Skeletal muscle tissue (tissue), 4 donors: ENCODE data around the gene HAUS3. TPM values are rescaled to one million over a fixed set of nuclear protein-coding genes. Genes with fewer than 3 reads are reported as not detected.

Experiments used
- H3K27ac ChIP-seq: one replicate; pipeline ENCODE4 v1.7.0; 2013; ENCODE audit warnings: mild to moderate bottlenecking, low read depth, low read length, inconsistent platforms
- H3K27me3 ChIP-seq, 3 donors: one replicate each; pipeline ENCODE4 v1.7.0; 2013; ENCODE audit warnings: low read length in 3 of 3; ENCODE audit not compliant: control insufficient read depth in 3 of 3, insufficient read depth in 3 of 3
- H3K36me3 ChIP-seq, 3 donors: one replicate each; pipeline ENCODE4 v1.7.0; 2013; ENCODE audit warnings: low read length in 3 of 3; ENCODE audit not compliant: control insufficient read depth in 3 of 3, insufficient read depth in 3 of 3
- H3K4me1 ChIP-seq, 3 donors: one replicate each; pipeline ENCODE4 v1.7.0; 2013; ENCODE audit warnings: low read length in 3 of 3, mild to moderate bottlenecking in 3 of 3; ENCODE audit not compliant: control insufficient read depth in 3 of 3, insufficient read depth in 3 of 3
- H3K4me3 ChIP-seq, 3 donors: one replicate each; pipeline ENCODE4 v1.7.0; 2013; ENCODE audit warnings: low read length in 3 of 3
- H3K9ac ChIP-seq, 3 donors: one replicate each; pipeline ENCODE4 v1.7.0; 2013; ENCODE audit warnings: low read length in 3 of 3, mild to moderate bottlenecking in 3 of 3, moderate library complexity in 2 of 3, low read depth in 1 of 3
- H3K9me3 ChIP-seq, 3 donors: one replicate each; pipeline ENCODE4 v1.7.0; 2013; ENCODE audit warnings: low read length in 3 of 3; ENCODE audit not compliant: control insufficient read depth in 3 of 3
- total RNA-seq: library from RNA; depleted of rRNA; stranded (reverse); fragments of >200 nt; gene quantifications from one replicate; pipeline ENCODE4 v1.2.3, GENCODE V29; 2014
- donor health status: Osteomylitis.

The HAUS3 gene
- total RNA-seq, 1 donor from 2014 or later, result 6.8 TPM

GRCh38 chr4:2269618-2270163 is 27.8 kb upstream of the HAUS3 start:
- peak overlapping the region in 2 of 3 donors; percentile 57 to 81 for H3K9ac ChIP-seq
- no peaks in the 10 kb centered on the region for H3K36me3 ChIP-seq
- H3K27me3 ChIP-seq, result no peaks in the 10 kb centered on the region
- H3K4me3 ChIP-seq, result peak overlapping the region; percentile 9 to 58 (median 55)
- peaks cover 44 to 74% (median 66%) of the 10 kb centered on the region in 3 donors for H3K4me1 ChIP-seq
- H3K9me3 ChIP-seq, result no peaks in the 10 kb centered on the region
- peak overlapping the region; percentile 82 for H3K27ac ChIP-seq

- H3K9me3 ChIP-seq, result no peaks in the 10 kb centered on the region
- H3K36me3 ChIP-seq, result no peaks in the 10 kb centered on the region
- no peaks in the 10 kb centered on the region for H3K27me3 ChIP-seq
- H3K27ac ChIP-seq, result peak overlapping the region; percentile 82
- H3K4me3 ChIP-seq, result peak overlapping the region in 2 of 3 donors; percentile 40 to 54
- H3K9ac ChIP-seq, result peak overlapping the region; percentile 57 to 81 (median 68)
- peaks cover 49 to 79% (median 71%) of the 10 kb centered on the region in 3 donors for H3K4me1 ChIP-seq
These were observed 27.2 kb upstream of the HAUS3 start for GRCh38 chr4:2269206-2269531.

- H3K4me3 ChIP-seq, result peak overlapping the region in 2 of 3 donors; percentile 40 to 54
- no peaks in the 10 kb centered on the region for H3K27me3 ChIP-seq
- peak overlapping the region; percentile 57 to 81 (median 68) for H3K9ac ChIP-seq
- no peaks in the 10 kb centered on the region for H3K9me3 ChIP-seq
- H3K27ac ChIP-seq, result peak overlapping the region; percentile 82
- H3K36me3 ChIP-seq, result no peaks in the 10 kb centered on the region
- H3K4me1 ChIP-seq, result peaks cover 55 to 85% (median 77%) of the 10 kb centered on the region in 3 donors
These were observed 26.7 kb upstream of the HAUS3 start for GRCh38 chr4:2268357-2269205.

GRCh38 chr4:2267841-2268240 is 25.9 kb upstream of the HAUS3 start:
- Histone ChIP-seq H3K9ac (peak overlapping the region in 1 of 3 donors; percentile 81), H3K27me3 (no peaks in the 10 kb centered on the region), H3K27ac (peak overlapping the region; percentile 82), H3K4me1 (peaks cover 62 to 93% (median 82%) of the 10 kb centered on the region in 3 donors), H3K36me3 (no peaks in the 10 kb centered on the region), H3K9me3 (no peaks in the 10 kb centered on the region), H3K4me3 (no peak overlapping the region)

GRCh38 chr4:2267320-2267811 is 25.4 kb upstream of the HAUS3 start:
- Histone ChIP-seq H3K36me3 (no peaks in the 10 kb centered on the region), H3K27ac (peak overlapping the region; percentile 25), H3K27me3 (no peaks in the 10 kb centered on the region), H3K4me3 (no peak overlapping the region), H3K9me3 (no peaks in the 10 kb centered on the region), H3K9ac (peak overlapping the region in 2 of 3 donors; percentile 33 to 81), H3K4me1 (peaks cover 63 to 95% (median 84%) of the 10 kb centered on the region in 3 donors)

GRCh38 chr4:2266821-2267220 is 24.9 kb upstream of the HAUS3 start:
- Histone ChIP-seq H3K27ac (peak overlapping the region; percentile 44), H3K4me1 (peaks cover 58 to 89% (median 79%) of the 10 kb centered on the region in 3 donors), H3K36me3 (no peaks in the 10 kb centered on the region), H3K9ac (peak overlapping the region; percentile 33 to 50 (median 38)), H3K4me3 (no peak overlapping the region), H3K27me3 (no peaks in the 10 kb centered on the region), H3K9me3 (no peaks in the 10 kb centered on the region)

GRCh38 chr4:2266181-2266580 is 24.3 kb upstream of the HAUS3 start:
- Histone ChIP-seq H3K27me3 (no peaks in the 10 kb centered on the region), H3K9ac (peak overlapping the region; percentile 70 to 86 (median 80)), H3K4me1 (peaks cover 56 to 83% (median 73%) of the 10 kb centered on the region in 3 donors), H3K9me3 (no peaks in the 10 kb centered on the region), H3K36me3 (no peaks in the 10 kb centered on the region), H3K4me3 (peak overlapping the region; percentile 56 to 67 (median 61)), H3K27ac (peak overlapping the region; percentile 72)

- H3K4me3 ChIP-seq, result peak overlapping the region; percentile 56 to 67 (median 61)
- peak overlapping the region; percentile 72 for H3K27ac ChIP-seq
- peak overlapping the region; percentile 70 to 86 (median 80) for H3K9ac ChIP-seq
- H3K27me3 ChIP-seq, result no peaks in the 10 kb centered on the region
- no peaks in the 10 kb centered on the region for H3K9me3 ChIP-seq
- peaks cover 60 to 80% (median 76%) of the 10 kb centered on the region in 3 donors for H3K4me1 ChIP-seq
- H3K36me3 ChIP-seq, result no peaks in the 10 kb centered on the region
These were observed 23.5 kb upstream of the HAUS3 start for GRCh38 chr4:2265113-2266110.

- Histone ChIP-seq H3K9me3 (no peaks in the 10 kb centered on the region), H3K27ac (peak overlapping the region; percentile 12), H3K36me3 (peaks cover 0 to 7% (median 2%) of the 10 kb centered on the region in 3 donors), H3K4me1 (peaks cover 64 to 80% (median 78%) of the 10 kb centered on the region in 3 donors), H3K4me3 (no peak overlapping the region), H3K27me3 (no peaks in the 10 kb centered on the region), H3K9ac (peak overlapping the region in 1 of 3 donors; percentile 86)
These were observed 22.6 kb upstream of the HAUS3 start for GRCh38 chr4:2264481-2265041.
